ENCODE measurements around the gene TMC1. TPM values are rescaled to one million over a fixed set of nuclear protein-coding genes. Genes with fewer than 3 reads are reported as not detected.

Gene TMC1
- total RNA-seq, 2 experiments from 2014 or later = not detected

DNA sequence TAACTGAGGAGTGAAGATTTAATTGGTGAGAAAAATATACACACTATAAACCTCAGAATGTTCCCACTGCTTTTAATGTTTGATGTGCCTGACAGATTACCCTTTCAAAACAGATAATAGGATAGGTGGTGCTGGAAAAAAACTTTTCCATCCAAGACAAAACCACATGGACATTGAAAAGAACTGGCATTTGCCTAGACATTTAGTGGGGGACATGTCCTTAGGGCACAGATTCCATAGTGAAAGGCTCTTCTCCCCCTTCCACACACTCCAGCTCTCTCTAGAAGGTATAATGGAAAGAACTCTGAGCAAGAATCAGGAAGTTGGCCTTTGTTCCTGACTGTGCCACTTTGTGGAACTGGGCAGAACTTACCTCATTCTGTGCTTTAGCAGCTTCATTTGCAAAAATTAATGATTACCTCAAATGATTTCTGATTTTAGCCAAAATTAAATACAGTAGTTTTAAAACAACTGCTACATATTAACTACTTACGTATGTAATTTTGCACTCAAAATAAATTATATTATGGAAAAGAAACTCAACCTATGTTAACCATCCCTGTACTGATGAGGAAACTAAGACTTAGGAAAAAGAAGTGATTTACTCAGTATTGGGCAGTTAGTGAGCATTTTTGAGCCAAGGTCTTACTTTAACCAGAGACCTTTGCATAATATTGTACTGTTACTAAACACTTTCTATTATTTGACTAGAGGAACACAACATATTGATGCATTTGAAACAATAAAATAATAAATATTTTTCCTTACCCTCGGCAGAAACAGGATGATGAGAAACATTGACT is 43.3 kb downstream of the TMC1 start:
- Mint-ChIP-seq H3K27ac (no peak overlapping the region), H3K27me3 (peaks cover 2% of the 10 kb centered on the region), H3K36me3 (ENCODE audit: low read depth) (no peaks in the 10 kb centered on the region), H3K4me1 (ENCODE audit: low read depth) (no peaks in the 10 kb centered on the region), H3K4me3 (no peak overlapping the region), H3K9me3 (peaks cover 7% of the 10 kb centered on the region)
- intact Hi-C loops (cut with DNase I, micrococcal nuclease) = no loop called here
- no peaks in the 10 kb centered on the region for H3K9me3 ChIP-seq (ENCODE audit: control insufficient read depth in 1 of 2, insufficient read depth in 1 of 2, low read length in 2 of 2)
- ChIA-PET POLR2A (no interaction called here), CTCF (no interaction called here)
- ATAC-seq (ENCODE audit: poor library complexity) (no peak), DNase-seq (no peak)
- H3K4me1 ChIP-seq (ENCODE audit: insufficient read depth, low read length) = no peaks in the 10 kb centered on the region
- no peak overlapping the region for H3K27ac ChIP-seq (ENCODE audit: low read depth in 1 of 2, low read length in 2 of 2)
- TF ChIP-seq, protein P1, sequence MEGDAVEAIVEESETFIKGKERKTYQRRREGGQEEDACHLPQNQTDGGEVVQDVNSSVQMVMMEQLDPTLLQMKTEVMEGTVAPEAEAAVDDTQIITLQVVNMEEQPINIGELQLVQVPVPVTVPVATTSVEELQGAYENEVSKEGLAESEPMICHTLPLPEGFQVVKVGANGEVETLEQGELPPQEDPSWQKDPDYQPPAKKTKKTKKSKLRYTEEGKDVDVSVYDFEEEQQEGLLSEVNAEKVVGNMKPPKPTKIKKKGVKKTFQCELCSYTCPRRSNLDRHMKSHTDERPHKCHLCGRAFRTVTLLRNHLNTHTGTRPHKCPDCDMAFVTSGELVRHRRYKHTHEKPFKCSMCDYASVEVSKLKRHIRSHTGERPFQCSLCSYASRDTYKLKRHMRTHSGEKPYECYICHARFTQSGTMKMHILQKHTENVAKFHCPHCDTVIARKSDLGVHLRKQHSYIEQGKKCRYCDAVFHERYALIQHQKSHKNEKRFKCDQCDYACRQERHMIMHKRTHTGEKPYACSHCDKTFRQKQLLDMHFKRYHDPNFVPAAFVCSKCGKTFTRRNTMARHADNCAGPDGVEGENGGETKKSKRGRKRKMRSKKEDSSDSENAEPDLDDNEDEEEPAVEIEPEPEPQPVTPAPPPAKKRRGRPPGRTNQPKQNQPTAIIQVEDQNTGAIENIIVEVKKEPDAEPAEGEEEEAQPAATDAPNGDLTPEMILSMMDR (IDR thresholded peaks at IDR 0.05) = no peak
- H3K27me3 ChIP-seq (ENCODE audit: control insufficient read depth in 1 of 2, insufficient read depth in 2 of 2, low read length in 2 of 2) = no peaks in the 10 kb centered on the region
- no peaks in the 10 kb centered on the region for H3K36me3 ChIP-seq (ENCODE audit: insufficient read depth, low read length)
- no peak overlapping the region for H3K4me3 ChIP-seq (ENCODE audit: low read length)

DNA sequence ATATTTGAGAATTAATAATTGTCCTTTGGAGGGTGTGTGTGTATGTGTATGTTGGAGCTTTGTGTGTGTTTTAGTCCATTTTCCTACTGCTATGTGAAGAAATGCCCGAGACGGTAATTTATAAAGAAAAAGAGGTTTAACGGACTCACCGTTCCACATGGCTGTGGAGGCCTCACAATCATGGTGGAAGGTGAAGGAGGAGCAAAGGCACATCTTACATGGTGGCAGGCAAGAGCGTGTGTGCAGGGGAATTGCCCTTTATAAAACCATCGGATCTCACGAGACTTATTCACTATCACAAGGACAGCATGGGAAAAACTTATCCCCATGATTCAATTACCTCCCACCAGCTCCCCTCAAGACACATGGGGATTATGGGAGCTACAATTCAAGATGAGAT is 44.1 kb downstream of the TMC1 start:
- CTCF ChIA-PET = no interaction called here
- H3K4me3 ChIP-seq (ENCODE audit: low read length) = no peak overlapping the region
- H3K27ac Mint-ChIP-seq = no peak overlapping the region
- no peaks in the 10 kb centered on the region for H3K9me3 ChIP-seq (ENCODE audit: control insufficient read depth in 1 of 2, insufficient read depth in 1 of 2, low read length in 2 of 2)
- H3K4me1 ChIP-seq (ENCODE audit: insufficient read depth, low read length) = no peaks in the 10 kb centered on the region
- DNase-seq (no peak), ATAC-seq (ENCODE audit: poor library complexity) (no peak)
- POLR2A ChIA-PET = no interaction called here
- H3K36me3 Mint-ChIP-seq (ENCODE audit: low read depth) = no peaks in the 10 kb centered on the region
- TF ChIP-seq, protein P1 (IDR thresholded peaks at IDR 0.05) = no peak
- peaks cover 7% of the 10 kb centered on the region for H3K9me3 Mint-ChIP-seq
- H3K27me3 ChIP-seq (ENCODE audit: control insufficient read depth in 1 of 2, insufficient read depth in 2 of 2, low read length in 2 of 2) = no peaks in the 10 kb centered on the region
- H3K4me1 Mint-ChIP-seq (ENCODE audit: low read depth) = no peaks in the 10 kb centered on the region
- H3K27me3 Mint-ChIP-seq = peaks cover 5% of the 10 kb centered on the region
- H3K27ac ChIP-seq (ENCODE audit: low read depth in 1 of 2, low read length in 2 of 2) = no peak overlapping the region
- no peaks in the 10 kb centered on the region for H3K36me3 ChIP-seq (ENCODE audit: insufficient read depth, low read length)
- intact Hi-C loops (cut with DNase I, micrococcal nuclease) = no loop called here
- no peak overlapping the region for H3K4me3 Mint-ChIP-seq

DNA sequence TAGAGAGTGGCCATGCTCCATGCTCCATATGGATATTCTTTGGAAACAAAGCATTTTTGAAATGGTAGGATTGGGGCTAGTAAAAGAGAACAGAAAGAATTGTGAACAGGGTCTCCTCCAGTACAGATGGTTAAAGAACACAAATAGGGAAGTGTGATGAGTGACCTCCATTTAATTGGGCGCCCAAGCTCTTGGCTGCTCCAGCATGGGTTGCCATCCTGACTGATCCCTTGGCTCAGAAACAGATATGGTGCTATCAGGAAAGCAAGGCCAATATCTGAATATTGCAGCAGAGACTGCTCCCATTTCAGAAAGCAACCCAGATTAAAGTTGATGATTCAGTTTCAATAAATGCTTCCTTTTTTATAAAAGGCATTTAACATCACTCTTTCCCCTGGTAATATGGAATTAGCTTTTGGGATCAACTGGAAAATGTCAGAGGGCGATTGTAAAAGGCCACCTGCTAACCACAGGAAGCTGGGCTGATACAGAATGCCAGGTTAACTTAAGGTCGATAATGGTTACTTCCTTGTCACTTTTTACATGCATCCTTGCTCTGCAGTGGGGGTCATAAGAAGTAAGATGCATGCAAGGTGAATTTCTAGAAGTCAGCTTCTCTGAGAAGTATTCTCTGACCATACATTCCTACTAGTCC is 52.9 kb downstream of the TMC1 start:
- ChIA-PET POLR2A (no interaction called here), CTCF (no interaction called here)
- Histone ChIP-seq H3K36me3 (ENCODE audit: insufficient read depth, low read length) (no peaks in the 10 kb centered on the region), H3K9me3 (ENCODE audit: control insufficient read depth in 1 of 2, insufficient read depth in 1 of 2, low read length in 2 of 2) (no peaks in the 10 kb centered on the region), H3K4me3 (ENCODE audit: low read length) (no peak overlapping the region), H3K27ac (ENCODE audit: low read depth in 1 of 2, low read length in 2 of 2) (no peak overlapping the region), H3K4me1 (ENCODE audit: insufficient read depth, low read length) (no peaks in the 10 kb centered on the region), H3K27me3 (ENCODE audit: control insufficient read depth in 1 of 2, insufficient read depth in 2 of 2, low read length in 2 of 2) (no peaks in the 10 kb centered on the region)
- intact Hi-C loops (cut with DNase I, micrococcal nuclease) = no loop called here
- ATAC-seq (ENCODE audit: poor library complexity) (no peak), DNase-seq (no peak)
- Mint-ChIP-seq H3K4me3 (no peak overlapping the region), H3K27ac (no peak overlapping the region), H3K27me3 (peaks cover 5% of the 10 kb centered on the region), H3K9me3 (no peaks in the 10 kb centered on the region), H3K4me1 (ENCODE audit: low read depth) (no peaks in the 10 kb centered on the region), H3K36me3 (ENCODE audit: low read depth) (no peaks in the 10 kb centered on the region)
- TF ChIP-seq, protein P1 (IDR thresholded peaks at IDR 0.05) = no peak
